CD1c-positive myeloid dendritic cell (primary cell): Measurements from ENCODE around the gene EEF1A1.
"Not testable (repeated sequence)": the region's sequence is repeated elsewhere in the genome, so short reads cannot be mapped to it uniquely, and the experiment has no call there.

Experiments
- DNase-seq: peaks from one replicate; pipeline ENCODE4 v3.0.0-alpha.2; 2016; ENCODE audit errors: extremely low spot score

EEF1A1 gene

DNA sequence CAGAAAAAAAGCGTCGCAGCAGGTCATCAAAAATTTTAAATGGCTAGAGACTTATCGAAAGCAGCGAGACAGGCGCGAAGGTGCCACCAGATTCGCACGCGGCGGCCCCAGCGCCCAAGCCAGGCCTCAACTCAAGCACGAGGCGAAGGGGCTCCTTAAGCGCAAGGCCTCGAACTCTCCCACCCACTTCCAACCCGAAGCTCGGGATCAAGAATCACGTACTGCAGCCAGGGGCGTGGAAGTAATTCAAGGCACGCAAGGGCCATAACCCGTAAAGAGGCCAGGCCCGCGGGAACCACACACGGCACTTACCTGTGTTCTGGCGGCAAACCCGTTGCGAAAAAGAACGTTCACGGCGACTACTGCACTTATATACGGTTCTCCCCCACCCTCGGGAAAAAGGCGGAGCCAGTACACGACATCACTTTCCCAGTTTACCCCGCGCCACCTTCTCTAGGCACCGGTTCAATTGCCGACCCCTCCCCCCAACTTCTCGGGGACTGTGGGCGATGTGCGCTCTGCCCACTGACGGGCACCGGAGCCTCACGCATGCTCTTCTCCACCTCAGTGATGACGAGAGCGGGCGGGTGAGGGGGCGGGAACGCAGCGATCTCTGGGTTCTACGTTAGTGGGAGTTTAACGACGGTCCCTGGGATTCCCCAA lies at the start of gene EEF1A1:
Gene EEF1A1, minus strand, starts transcription at position 345 of the 663 bp plus-strand sequence. CDS start 1,006 bp downstream, outside the sequence.
- DNase-seq, result peak; percentile 100

DNA sequence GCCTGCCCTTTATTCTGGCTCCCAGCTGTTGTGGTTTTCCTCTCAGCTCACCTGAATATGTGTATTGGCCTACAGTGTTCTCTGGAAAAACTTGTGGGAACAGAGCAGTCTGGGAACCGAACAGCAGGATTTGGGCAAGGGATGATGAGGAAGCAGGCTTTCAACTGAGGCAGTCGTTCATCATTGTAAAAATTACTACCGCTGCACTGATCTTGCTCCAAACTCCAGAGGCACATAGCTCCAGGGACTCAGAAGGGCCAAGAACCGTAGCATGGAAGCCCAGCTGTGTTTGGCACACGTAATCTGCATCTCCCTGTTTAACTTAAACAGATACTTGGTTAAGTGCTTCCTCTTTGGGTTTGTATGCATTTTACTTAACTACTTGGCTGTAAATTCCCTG lies 48.3 kb upstream of the EEF1A1 start:
- no peak for DNase-seq

DNA sequence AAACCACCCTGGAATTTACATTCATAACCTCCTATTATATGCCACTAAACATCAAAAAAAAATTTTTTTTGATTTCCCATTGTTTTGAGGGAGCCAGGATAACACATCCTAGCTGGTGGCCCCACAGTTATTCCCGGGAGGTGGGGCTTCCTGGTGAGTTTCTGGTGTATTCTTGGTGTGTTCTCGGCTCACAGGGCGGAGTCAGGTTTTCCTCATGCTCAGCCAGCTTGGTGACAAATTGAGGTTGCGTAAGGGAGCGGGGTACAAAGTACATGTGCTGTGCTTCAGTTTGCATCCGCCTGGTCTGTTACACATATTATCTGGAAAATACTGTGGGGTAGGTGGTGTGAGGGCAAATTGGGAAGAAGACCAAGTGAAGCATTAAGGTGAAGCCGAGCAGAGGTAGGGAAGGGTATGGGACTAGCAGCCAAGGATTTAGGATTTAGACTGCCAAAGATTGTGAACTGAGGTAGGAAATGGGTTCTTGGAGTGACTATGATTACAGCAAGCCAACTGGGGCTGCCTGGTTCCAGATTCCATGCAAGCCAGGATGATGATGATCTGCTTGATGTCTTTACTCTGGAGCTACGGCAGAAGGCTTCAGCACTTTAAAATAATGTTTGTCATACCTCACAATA lies 46.2 kb upstream of the EEF1A1 start:
- DNase-seq, result peak; percentile 72

DNA sequence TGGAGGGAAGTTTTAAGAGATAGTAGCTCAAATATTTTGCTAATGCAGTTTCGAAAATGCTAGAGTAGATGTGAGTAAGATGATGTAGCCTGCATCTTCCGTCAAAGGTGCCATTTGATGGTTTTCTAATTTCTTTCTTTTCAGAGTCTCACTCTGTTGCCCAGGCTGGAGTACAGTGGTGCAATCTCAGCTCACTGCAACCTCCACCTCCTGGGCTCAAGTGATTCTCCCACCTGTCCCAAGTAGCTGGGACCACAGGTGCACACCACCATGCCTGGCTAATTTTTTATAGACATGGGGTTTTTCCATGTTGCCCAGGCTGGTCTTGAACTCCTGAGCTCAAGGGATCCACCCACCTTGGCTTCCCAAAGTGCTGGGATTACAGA lies 45.6 kb upstream of the EEF1A1 start:
- not testable (repeated sequence) for DNase-seq

DNA sequence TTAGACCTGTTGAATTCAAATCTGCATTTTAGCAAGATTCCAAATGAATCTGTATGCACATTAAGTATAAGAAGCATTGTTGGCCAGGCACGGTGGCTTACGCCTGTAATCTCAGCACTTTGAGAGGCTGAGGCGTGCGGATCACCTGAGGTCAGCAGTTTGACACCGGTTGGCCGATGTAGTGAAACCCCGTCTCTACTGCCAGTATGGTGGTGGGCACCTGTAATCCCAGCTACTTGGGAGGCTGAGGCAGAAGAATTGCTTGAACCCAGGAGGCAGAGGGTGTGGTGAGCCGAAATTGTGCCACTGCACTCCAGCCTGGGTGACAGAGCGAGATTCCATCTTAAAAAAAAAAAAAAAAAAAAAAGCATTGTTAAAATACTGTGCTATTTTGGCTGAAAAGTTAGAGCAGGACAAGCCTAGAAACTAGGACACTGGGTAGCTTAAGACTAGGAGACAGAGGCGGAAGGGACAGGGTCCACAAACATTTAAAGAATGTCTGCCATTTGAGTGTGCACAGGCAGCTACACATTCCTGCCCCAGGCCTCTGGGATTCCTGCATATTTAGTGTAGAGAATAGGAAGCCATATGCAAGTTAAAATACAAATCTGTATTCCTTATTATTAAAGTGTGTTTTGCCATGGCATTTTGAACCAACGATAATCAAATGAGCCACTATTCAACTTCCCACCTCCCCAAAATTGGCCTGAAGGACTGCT lies 45.1 kb upstream of the EEF1A1 start:
- no peak for DNase-seq

DNA sequence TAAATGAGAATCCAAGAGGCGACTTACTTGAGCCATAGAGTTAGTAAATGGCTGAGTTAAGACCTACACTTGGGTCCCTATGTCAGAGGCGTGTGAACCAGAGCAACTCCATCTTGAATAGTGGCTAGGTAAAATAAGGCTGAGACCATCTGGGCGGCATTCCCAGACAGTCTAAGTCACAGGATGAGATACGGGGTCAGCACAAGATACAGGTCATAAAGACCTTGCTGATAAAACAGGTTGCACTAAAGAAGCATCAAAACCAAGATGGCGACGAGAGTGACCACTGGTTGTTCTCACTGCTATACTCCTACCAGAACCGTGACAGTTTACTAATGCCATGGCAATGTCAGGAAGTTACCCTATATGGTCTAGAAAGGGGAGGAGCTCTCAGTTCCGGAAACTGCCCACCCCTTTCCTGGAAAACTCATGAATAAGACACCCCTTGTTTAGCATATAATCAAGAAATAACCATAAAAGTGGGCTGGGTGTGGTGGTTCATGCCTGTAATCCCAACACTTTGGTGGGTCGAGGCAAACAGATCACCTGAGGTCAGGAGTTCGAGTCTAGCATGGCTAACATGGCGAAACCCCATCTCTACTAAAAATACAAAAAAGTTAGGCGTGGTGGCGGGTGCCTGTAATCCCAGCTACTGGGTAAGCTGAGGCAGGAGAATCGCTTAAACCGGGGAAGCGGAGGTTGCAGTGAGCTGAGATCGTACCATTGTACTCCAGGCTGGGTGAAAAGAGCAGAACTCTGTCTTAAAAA lies 43.9 kb upstream of the EEF1A1 start:
- DNase-seq, result no peak

DNA sequence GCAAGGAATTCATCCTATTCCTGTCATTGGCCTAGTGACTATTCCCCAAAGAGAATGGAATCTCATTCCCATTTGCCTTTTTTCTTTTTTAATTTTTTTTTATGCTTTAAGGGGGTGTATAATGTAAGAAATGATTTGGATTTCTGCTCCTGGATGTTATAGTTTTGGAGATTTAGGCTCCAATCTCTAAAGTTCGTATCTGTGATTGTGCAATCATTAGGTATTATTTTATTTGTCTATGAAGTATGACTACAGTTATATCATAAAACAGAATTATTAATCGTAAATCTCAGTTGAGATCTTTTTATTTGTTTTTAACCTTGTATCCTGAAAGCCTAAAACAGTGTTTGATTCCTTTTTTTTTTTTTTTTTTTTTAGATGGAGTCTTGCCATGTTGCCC lies 41.7 kb upstream of the EEF1A1 start:
- no peak for DNase-seq

DNA sequence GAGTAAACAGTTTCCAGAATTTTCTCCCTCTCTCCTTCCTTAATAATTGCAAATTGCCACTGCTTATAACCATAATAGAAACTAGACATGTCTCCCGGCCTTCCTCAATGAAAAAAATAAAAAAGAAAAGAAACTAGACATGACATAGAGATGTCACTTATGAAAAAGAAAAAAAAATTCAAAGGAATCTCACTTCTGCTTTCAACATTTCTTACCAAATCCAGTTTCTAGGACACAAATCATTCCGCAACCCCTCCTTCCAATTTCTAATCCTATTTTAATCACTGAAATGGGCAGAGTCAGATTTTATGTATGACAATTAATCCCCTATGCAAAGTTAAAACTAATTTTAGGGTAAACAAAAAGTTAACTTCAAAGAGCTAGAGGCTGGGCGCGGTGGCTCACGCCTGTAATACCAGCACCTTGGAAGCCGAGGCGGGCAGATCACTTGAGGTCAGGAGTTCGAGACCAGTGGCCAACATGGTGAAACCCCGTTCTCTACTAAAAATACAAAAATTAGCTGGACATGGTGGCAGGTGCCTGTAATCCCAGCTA lies 40.1 kb upstream of the EEF1A1 start:
- peak; percentile 69 for DNase-seq

DNA sequence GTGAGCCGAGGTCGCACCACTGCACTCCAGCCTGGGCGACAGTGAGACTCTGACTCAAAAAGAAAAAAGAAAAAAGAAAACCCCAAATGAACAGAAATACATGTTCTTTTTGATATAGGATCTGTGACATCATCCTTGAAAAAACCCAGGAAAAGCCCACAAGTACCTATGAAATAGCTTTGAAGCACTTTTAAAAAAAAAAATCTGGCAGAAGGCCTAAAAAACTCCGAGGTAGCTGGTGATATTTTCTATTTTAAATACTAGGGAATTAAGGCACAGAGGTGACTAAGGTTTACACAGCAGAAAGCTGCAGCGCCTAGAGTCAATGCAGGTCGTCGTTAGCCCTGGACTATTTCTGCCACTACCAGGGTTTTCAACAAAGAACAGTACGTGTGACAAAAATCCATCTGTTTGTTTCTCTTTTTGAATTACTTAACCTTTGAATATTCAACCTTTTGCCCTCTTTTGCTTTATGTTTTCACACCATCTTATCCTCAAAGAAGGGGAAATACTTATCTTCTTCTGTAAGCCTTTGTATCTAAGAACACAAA lies 39.4 kb upstream of the EEF1A1 start:
- no peak for DNase-seq

DNA sequence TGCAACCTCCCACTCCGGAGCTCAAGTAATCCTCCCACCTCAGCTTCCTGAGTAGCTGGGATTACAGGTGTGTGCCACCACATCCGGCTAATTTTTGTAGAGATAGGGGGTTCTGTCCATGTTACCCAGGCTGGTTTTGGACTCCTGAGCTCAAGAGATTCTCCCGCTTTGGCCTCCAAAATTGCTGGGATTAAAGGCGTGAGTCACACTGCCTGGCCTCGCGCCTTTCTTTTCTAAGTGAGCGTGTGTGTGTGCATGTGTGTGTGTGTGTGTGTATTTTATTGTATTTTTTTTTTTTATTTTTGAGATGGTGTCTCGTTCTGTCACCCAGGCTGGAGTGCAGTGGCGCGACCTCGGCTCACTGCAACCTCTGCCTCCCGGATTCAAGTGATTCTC lies 38.6 kb upstream of the EEF1A1 start:
- not testable (repeated sequence) for DNase-seq

DNA sequence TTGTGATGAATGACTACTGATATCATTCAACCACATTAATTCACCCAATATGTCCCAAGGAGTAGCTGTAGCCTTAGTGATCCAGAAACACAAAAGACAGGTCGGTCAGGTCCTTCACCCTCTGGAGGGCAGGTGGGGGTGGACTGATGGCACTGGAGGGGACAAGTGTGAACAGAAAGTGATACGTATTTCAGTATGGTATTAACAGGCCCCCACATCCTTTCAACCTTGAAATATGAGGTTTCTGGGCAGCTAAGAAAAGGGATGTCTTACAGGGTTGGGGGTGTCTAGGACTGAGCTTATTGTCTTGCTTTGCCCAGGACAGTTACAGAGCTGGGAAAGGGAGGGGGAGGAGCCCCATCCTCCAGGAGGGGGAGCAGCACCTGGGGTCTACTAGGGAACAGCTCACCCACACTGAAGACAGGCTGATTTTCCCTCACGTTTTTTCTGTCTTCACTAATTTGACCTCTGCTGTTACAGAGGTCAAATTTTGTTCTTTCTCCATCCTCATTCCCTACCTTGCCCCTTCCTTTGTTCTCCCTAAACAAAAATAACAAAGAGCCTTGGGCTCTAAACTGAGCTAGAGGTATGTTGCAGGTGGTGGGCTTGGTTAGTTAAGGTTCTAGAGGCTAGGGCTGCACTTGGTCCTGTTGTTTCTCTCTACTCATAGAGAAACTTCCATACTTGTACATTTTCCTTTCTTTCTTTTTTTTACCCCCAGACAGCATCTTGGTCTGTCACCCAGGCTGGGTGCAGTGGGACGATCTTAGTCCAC lies 38.0 kb upstream of the EEF1A1 start:
- no peak for DNase-seq

DNA sequence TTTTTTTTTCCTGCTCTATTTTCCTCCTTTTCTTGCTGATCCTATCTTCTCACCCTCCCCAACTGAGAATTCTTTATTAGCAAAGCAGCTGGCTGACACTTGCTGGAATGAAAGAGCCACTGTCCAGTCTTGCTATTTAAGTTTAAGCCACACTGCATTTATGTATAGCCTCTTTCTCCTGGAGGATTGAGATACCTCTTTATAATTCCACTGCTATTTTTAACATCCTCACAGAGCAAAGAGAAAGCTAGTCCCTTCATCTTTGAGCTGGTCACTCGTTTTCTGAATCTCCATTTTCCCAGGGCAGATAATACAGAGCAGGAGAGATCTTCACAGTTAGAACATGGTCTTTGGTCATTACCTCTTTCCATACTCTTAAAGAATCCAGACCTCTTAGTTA lies 36.0 kb upstream of the EEF1A1 start:
- DNase-seq, result no peak

DNA sequence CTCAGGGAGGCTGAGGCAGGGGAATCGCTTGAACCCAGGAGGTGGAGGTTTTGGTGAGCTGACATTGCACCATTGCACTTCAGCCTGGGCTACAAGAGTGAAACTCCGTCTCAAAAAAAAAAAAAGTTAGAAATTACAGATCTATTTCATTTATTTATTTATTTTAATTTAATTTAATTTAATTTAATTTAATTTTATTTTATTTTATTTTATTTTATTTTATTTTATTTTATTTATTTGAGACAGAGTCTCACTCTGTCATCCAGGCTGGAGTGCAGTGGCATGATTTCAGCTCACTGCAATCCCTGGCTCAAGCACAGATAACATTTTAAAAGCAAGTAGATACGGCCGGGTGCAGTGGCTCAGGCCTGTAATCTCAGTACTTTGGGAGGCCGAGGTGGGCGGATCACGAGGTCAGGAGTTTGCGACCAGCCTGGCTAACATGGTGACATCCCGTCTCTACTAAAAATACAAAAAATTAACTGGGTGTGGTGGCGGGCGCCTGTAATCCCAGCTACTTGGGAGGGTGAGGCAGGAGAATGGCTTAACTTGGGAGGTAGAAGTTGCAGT lies 34.6 kb upstream of the EEF1A1 start:
- not testable (repeated sequence) for DNase-seq

DNA sequence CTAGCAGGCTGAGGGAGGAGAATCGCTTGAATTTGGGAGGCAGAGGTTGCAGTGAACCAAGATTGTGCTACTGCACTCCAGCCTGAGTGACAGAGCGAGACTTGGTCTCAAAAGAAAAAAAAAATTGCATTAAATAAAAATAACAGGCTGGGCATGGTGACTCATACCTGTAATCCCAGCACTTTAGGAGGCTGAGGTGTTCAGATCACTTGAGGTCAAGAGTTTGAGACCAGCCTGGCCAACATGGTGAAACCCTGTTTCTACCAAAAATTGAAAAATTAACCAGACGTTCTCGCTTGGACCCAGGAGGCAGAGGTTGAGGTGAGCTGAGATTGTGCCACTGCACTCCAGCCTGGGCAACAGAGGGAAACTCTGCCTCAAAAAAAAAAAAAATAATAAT lies 30.3 kb upstream of the EEF1A1 start:
- DNase-seq, result not testable (repeated sequence)

DNA sequence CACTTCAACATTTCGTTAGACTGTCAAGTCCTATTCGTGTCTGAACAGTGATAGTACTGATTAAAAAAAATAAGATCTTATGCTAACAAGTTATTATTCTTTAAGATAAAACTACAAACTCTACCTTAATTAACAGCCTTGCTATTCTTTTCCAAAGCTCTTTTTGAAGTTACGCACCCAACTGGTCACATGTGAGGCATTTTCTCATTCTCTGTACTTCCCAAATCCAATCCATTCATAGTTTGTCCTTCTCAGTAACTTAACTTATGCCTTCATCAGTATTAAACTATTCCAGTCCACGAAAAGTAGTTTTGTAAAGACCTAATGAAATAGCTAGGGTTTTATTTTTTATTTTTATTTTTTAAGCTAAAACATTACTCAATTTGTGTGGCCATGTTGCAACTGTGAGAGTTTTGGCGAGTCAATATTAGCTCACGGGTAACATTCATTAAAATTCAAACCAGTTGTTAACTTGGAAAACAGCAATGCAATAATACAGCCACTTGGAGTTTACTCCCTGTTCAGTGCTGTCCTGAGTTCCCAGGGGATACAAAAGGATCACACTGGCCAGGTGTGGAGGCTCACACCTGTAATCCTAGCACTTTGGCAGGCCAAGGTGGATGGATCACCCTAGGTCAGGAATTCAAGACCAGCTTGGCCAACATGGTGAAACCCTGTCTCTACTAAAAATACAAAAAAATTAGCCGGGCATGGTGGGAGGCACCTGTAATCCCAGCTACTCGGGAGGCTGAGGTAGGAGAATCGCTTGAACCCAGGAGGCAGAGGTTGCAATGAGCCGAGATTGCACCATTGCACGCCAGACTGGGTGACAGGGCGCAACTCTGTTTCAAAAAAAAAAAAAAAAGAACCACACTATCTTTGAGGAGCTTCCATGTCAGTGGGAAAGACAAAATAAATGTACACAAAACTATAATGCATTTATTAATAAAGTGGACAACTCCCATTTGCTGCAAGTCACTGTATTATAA lies 27.9 kb upstream of the EEF1A1 start:
- DNase-seq, result no peak

DNA sequence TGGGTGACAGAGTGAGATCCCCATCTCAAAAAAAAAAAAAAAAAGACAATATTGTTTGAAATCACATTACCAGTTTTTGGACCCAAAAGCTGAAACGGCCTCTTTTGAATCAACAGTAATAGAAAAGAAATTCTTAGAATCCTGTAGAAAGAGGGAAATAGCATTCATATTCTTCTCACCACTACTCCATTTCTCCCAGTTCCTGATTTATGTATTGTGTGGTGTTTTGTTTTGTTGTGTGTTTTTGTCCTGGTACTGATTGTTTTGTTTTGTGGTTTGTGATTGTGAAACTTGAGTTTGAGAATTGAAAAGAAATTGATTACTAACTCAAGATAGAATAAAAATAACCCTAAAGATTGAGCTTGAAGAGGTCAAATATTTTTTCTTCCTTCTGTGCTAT lies 26.2 kb upstream of the EEF1A1 start:
- peak; percentile 54 for DNase-seq

DNA sequence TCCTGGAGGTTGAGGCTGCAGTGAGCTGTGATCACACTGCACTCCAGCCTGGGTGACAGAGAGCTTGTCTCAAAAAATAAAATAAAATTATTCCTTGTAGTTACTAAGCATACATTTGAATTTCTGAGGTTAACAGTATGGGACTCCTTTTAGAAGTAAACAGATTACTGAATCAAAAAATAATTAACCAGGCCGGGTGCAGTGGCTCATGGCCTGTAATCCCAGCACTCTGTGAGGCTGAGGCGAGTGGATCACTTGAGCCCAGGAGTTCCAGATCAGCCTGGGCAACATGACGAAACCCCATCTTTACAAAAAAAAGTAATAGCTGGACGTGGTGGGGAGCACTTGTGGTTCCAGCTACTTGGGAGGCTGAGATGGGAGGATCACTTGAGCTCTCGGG lies 22.1 kb upstream of the EEF1A1 start:
- no peak for DNase-seq

DNA sequence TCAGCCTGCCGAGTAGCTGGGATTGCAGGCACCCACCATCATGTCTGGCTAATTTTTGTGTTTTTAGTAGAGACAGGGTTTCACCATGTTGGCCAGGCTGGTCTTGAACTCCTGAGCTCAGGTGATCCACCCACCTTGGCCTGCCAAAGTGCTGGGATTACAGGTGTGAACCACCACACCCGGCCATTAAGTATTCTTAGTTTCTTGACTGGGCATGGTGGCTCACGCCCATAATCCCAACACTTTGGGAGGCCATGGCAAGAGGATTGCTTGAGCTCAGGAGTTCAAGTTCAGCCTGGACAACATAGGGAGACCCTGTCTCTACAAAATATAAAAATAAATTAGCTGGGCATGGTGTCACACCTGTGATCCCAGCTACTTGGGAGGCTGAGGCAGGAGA lies 21.6 kb upstream of the EEF1A1 start:
- DNase-seq, result not testable (repeated sequence)

DNA sequence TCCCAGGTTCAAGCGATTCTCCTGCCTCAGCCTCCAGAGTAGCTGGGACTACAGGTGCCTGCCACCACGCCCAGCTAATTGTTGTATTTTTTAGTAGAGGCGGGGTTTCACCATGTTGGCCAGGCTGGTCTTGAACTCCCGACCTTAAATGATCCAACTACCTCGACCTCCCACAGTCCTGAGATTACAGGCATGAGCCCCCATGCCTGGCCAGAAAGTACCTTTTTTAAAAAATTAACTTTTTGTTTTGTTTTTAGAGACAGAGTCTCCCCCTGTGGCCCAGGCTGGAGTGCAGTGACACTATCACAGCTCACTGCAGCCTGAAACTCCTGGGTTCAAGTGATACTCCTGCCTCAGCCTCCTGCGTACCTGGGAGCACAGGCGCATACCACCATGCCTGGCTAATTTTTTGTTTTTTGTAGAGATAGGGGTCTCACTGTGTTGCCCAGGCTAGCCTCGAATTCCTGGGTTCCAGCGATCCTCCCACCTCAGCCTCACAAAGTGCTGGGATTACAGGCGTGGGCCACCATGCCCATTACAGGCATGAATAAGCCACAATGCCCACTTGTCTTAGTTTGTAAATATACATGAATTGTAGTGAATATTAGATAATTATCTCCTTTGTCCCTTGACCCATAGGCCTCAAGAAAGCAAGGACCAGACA lies 17.4 kb upstream of the EEF1A1 start:
- DNase-seq, result no peak
